HEK293T (cell line): ENCODE results near the gene ASGR1.
"Not testable (repeated sequence)": the region's sequence is repeated elsewhere in the genome, so short reads cannot be mapped to it uniquely, and the experiment has no call there.

Experiments
- CTCF ChIA-PET: fragments of 350-600 bp; formaldehyde crosslinking; extraction: SDS; loops from one replicate; lab custom pipeline; 2021; ENCODE audit warnings: antibody characterized with exemption, inconsistent platforms; lab: Yijun Ruan, JAX
- POLR2A ChIA-PET: fragments of 350-600 bp; formaldehyde crosslinking; extraction: SDS; loops from one replicate; lab custom pipeline; 2020; ENCODE audit warnings: antibody characterized with exemption, inconsistent platforms; lab: Yijun Ruan, JAX
- DNase-seq: peaks from one replicate; pipeline ENCODE4 v3.0.0; 2012; ENCODE audit warnings: mixed read lengths; ENCODE audit errors: extremely low spot score
- ARNT ChIP-seq: fragments of 450-650 bp; IDR thresholded peaks from 2 replicates; pipeline ENCODE4 v1.6.1; 2017; ENCODE audit warnings: mild to moderate bottlenecking
- BHLHE40 ChIP-seq: fragments of 450-650 bp; IDR thresholded peaks from 2 replicates; pipeline ENCODE4 v1.6.1; 2016; ENCODE audit warnings: mild to moderate bottlenecking, moderate library complexity, borderline replicate concordance
- CTBP1 ChIP-seq: fragments of 450-650 bp; IDR thresholded peaks from 2 replicates; pipeline ENCODE4 v1.6.1; 2016; ENCODE audit warnings: borderline replicate concordance
- ELF4 ChIP-seq: fragments of 450-650 bp; IDR thresholded peaks from 2 replicates; pipeline ENCODE4 v1.6.1; 2017; ENCODE audit warnings: antibody characterized with exemption
- FOXA1 ChIP-seq: fragments of 450-650 bp; IDR thresholded peaks from 2 replicates; pipeline ENCODE4 v1.6.1; 2016; ENCODE audit warnings: mild to moderate bottlenecking
- FOXK2 ChIP-seq: fragments of 450-650 bp; IDR thresholded peaks from 2 replicates; pipeline ENCODE4 v1.6.1; 2016; ENCODE audit warnings: mild to moderate bottlenecking
- FOXM1 ChIP-seq: fragments of 450-650 bp; IDR thresholded peaks from 2 replicates; pipeline ENCODE4 v1.6.1; 2017; ENCODE audit warnings: mild to moderate bottlenecking, borderline replicate concordance
- HDGF ChIP-seq: fragments of 450-650 bp; IDR thresholded peaks from 2 replicates; pipeline ENCODE4 v1.6.1; 2017; ENCODE audit warnings: antibody characterized with exemption, borderline replicate concordance
- L3MBTL2 ChIP-seq: fragments of 450-650 bp; conservative IDR thresholded peaks from 2 replicates; pipeline ENCODE4 v1.6.1; 2016; ENCODE audit warnings: mild to moderate bottlenecking
- LEF1 ChIP-seq: fragments of 450-650 bp; IDR thresholded peaks from 2 replicates; pipeline ENCODE4 v1.6.1; 2017; ENCODE audit warnings: mild to moderate bottlenecking, borderline replicate concordance
- NFRKB ChIP-seq: fragments of 450-650 bp; IDR thresholded peaks from 2 replicates; pipeline ENCODE4 v1.6.1; 2016; ENCODE audit warnings: mild to moderate bottlenecking, moderate library complexity
- PKNOX1 ChIP-seq: fragments of 450-650 bp; IDR thresholded peaks from 2 replicates; pipeline ENCODE4 v1.6.1; 2016
- SP1 ChIP-seq: fragments of 450-650 bp; IDR thresholded peaks from 2 replicates; pipeline ENCODE4 v1.6.1; 2017
- SUZ12 ChIP-seq: fragments of 450-650 bp; IDR thresholded peaks from 2 replicates; pipeline ENCODE4 v1.6.1; 2016; ENCODE audit warnings: mild to moderate bottlenecking
- TARDBP ChIP-seq: fragments of 450-650 bp; IDR thresholded peaks from 2 replicates; pipeline ENCODE4 v1.6.1; 2016
- ZNF384 ChIP-seq: fragments of 450-650 bp; IDR thresholded peaks from 2 replicates; pipeline ENCODE4 v1.6.1; 2016

ASGR1 gene

DNA sequence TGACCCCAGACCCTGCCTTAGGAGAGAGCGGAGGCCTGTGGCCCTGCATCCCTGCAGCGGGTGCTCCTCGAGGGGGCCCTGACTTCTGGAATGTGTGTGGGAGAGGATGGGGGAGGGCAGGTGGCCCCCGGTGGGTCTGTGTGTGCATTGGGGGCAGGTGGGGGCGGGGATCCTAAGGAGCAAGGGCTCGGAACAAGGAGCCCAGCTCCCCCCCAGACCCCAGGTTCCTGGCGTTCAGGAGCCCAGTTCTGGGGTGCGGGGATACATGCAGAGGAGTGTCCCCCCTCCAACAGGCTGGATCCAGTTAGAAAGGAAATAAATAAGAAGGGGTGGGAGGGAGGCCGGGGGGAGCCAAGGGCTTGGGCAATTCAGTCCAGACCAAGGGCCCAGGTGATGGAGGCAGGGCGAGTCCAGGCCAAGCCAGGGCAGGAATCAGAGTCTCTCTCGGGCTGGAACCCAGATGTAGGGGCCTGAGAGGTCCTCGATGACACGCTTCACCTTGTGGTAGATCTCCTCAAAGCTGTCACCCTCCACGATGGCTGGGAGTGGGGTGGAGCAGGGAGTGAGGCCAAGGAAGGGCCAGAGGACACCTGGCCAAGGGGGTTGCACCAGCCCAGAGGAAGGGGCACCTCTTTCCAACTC lies 11.2 kb upstream of the ASGR1 start:
- DNase-seq, result no peak
- TF ChIP-seq ZNF384 (no peak), BHLHE40 (no peak), FOXA1 (no peak), NFRKB (no peak), HDGF (no peak), SUZ12 (no peak), ARNT (no peak), FOXM1 (no peak), SP1 (no peak), FOXK2 (no peak), LEF1 (no peak), CTBP1 (no peak), L3MBTL2 (no peak), ELF4 (no peak)
- POLR2A ChIA-PET, result interaction anchor here (0.7 to 0.9 kb wide), 2 partner anchors 12 to 29 kb away, joined by 3 to 4 read pairs; partner anchors contain the start of genes ACADVL, ASGR1 and DLG4
- CTCF ChIA-PET, result interaction anchor here (0.7 kb wide), 1 partner anchor 29 kb away, joined by 3 read pairs; the partner anchor contains the start of gene DLG4

- ChIA-PET CTCF (interaction anchor here (0.7 kb wide), 1 partner anchor 9 kb away, joined by 3 read pairs; no protein-coding TSS in a partner anchor), POLR2A (interaction anchor here (0.9 kb wide), 1 partner anchor 33 kb away, joined by 3 read pairs; the partner anchor contains the start of genes ACADVL and DLG4)
- TF ChIP-seq FOXK2 (no peak), CTBP1 (no peak), FOXM1 (no peak), ZNF384 (no peak), L3MBTL2 (no peak), HDGF (no peak), TARDBP (no peak)
- peak; percentile 40 for DNase-seq
These were observed 7.1 kb upstream of the ASGR1 start for GRCh38 chr17:7186241-7186640.

DNA sequence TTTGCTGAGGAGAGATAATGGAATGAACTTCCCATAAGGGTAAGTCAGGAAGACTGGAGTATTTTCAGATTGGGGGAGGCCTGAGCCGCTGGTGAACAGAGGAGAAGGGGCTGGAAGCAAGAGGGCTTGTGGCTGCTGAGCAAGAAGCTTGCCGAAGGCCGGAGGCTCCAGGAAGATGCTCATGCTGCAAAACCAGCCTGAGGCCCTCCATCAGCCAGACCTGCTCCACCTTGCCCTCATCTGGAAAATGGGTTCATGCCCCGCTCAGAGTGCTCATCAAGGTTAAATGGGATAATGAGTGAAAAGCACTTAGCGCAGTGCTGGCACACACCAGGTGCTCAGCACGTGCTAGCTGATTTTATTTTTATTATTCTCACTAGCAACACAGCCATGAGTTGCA lies 5.5 kb upstream of the ASGR1 start:
- DNase-seq, result no peak
- ChIA-PET CTCF (interaction anchor here (0.7 kb wide), 1 partner anchor 132 kb away, joined by 3 read pairs; no protein-coding TSS in a partner anchor), POLR2A (no interaction called here)
- TF ChIP-seq BHLHE40 (no peak), FOXM1 (no peak), CTBP1 (no peak), FOXK2 (no peak), NFRKB (no peak), L3MBTL2 (no peak), ELF4 (no peak), SP1 (no peak), HDGF (no peak)

GRCh38 chr17:7184091-7184488 lies 4.9 kb upstream of the ASGR1 start:
- POLR2A ChIA-PET, result no interaction called here
- no peak for DNase-seq
- CTCF ChIA-PET, result no interaction called here
- TF ChIP-seq L3MBTL2 (no peak), BHLHE40 (no peak), HDGF (no peak), CTBP1 (no peak), NFRKB (no peak)

GRCh38 chr17:7183433-7184090 lies 4.4 kb upstream of the ASGR1 start:
- no peak for DNase-seq
- POLR2A ChIA-PET, result no interaction called here
- TF ChIP-seq ELF4, result no peak
- no peak for TF ChIP-seq FOXA1
- TF ChIP-seq SUZ12, result no peak
- TF ChIP-seq ARNT, result no peak
- no peak for TF ChIP-seq LEF1
- CTCF ChIA-PET, result interaction anchor here (0.7 kb wide), 1 partner anchor 558 kb away, joined by 3 read pairs; no protein-coding TSS in a partner anchor

GRCh38 chr17:7182101-7182500 lies 2.9 kb upstream of the ASGR1 start:
- DNase-seq, POLR2A ChIA-PET: not testable (repeated sequence)
- CTCF ChIA-PET, result interaction anchor here (0.6 kb wide), 1 partner anchor 1713 kb away, joined by 3 read pairs; no protein-coding TSS in a partner anchor

GRCh38 chr17:7178973-7179316 lies 225 bp downstream of the ASGR1 start:
- TF ChIP-seq SP1 (no peak), L3MBTL2 (no peak), ARNT (no peak), LEF1 (no peak), CTBP1 (no peak), FOXK2 (no peak), ELF4 (no peak), SUZ12 (no peak), NFRKB (no peak), PKNOX1 (no peak), ZNF384 (no peak), TARDBP (no peak), FOXA1 (no peak), FOXM1 (no peak), HDGF (no peak), BHLHE40 (no peak)
- ChIA-PET POLR2A (interaction anchor here (0.7 to 2.5 kb wide), 5 partner anchors 12 to 143 kb away, joined by 3 to 26 read pairs (median 8); partner anchors contain the start of genes ACADVL, DLG4 and SLC16A13), CTCF (interaction anchor here (1.8 to 3.6 kb wide), 2 partner anchors 14 to 133 kb away, joined by 4 to 25 read pairs; no protein-coding TSS in a partner anchor)
- DNase-seq, result no peak
